Fibroblast of lung (primary cell): ENCODE data around the gene CAMKMT. TPM values are rescaled to one million over a fixed set of nuclear protein-coding genes. Genes with fewer than 3 reads are reported as not detected.
"Not testable (repeated sequence)": the region's sequence is repeated elsewhere in the genome, so short reads cannot be mapped to it uniquely, and the experiment has no call there.

Experiments
- DNase-seq, 2 donors: peaks; one replicate each; pipeline versions ENCODE4 v3.0.0 to v3.0.0-alpha.2; 2010; ENCODE audit warnings: low read depth in 2 of 2
- H2AFZ ChIP-seq: 2 replicates; pipeline ENCODE4 v1.5.1; 2012; ENCODE audit warnings: low read length, control low read depth, inconsistent platforms
- H3K27ac ChIP-seq: 2 replicates; pipeline ENCODE4 v1.5.1; 2011; ENCODE audit warnings: low read length, control low read depth; ENCODE audit not compliant: insufficient read depth
- H3K27me3 ChIP-seq: 2 replicates; pipeline ENCODE4 v1.5.1; 2011; ENCODE audit warnings: mild to moderate bottlenecking, low read length; ENCODE audit not compliant: control insufficient read depth, insufficient read depth
- H3K36me3 ChIP-seq: 2 replicates; pipeline ENCODE4 v1.5.1; 2011; ENCODE audit warnings: low read length; ENCODE audit not compliant: control insufficient read depth, insufficient read depth
- H3K4me1 ChIP-seq: 2 replicates; pipeline ENCODE4 v1.5.1; 2011; ENCODE audit warnings: low read length; ENCODE audit not compliant: control insufficient read depth, insufficient read depth; ENCODE audit errors: extremely low read depth
- H3K4me2 ChIP-seq: 2 replicates; pipeline ENCODE4 v1.5.1; 2011; ENCODE audit warnings: low read length, control low read depth; ENCODE audit not compliant: insufficient read depth; ENCODE audit errors: extremely low read depth
- H3K4me3 ChIP-seq, 4 experiments: fragments of 200-600 bp in 1 of 4; sonication (generic) in 1 of 4; replicated peaks in 1 of 4; 2 replicates each; pipeline ENCODE4 v1.5.1; 2011 to 2016; ENCODE audit warnings: low read length in 4 of 4, low read depth in 3 of 4, mild to moderate bottlenecking in 3 of 4, control low read depth in 2 of 4, inconsistent platforms in 1 of 4, mixed read lengths in 1 of 4; ENCODE audit not compliant: insufficient read depth in 1 of 4; ENCODE audit errors: control extremely low read depth in 1 of 4
- H3K79me2 ChIP-seq: 2 replicates; pipeline ENCODE4 v1.5.1; 2012; ENCODE audit warnings: mild to moderate bottlenecking, low read length, inconsistent platforms; ENCODE audit not compliant: control insufficient read depth, insufficient read depth
- H3K9ac ChIP-seq: 2 replicates; pipeline ENCODE4 v1.5.1; 2011; ENCODE audit warnings: mild to moderate bottlenecking, low read length, control low read depth; ENCODE audit not compliant: insufficient read depth
- H3K9me3 ChIP-seq: 2 replicates; pipeline ENCODE4 v1.5.1; 2012; ENCODE audit warnings: low read depth, low read length; ENCODE audit not compliant: control insufficient read depth, insufficient read depth
- H4K20me1 ChIP-seq: 2 replicates; pipeline ENCODE4 v1.5.1; 2011; ENCODE audit warnings: low read length; ENCODE audit not compliant: control insufficient read depth, insufficient read depth; ENCODE audit errors: extremely low read depth
- EZH2 ChIP-seq: IDR thresholded peaks from 2 replicates; pipeline ENCODE4 v1.5.1; 2012; ENCODE audit warnings: low read length, control low read depth, mild to moderate bottlenecking; ENCODE audit errors: missing control alignments
- polyA plus RNA-seq, 2 donors: library from polyadenylated mRNA; depleted of rRNA in 1 of 2; stranded (reverse) in 1 of 2; unstranded in 1 of 2; fragments of >200 nt; gene quantifications; 2 replicates each; pipeline ENCODE4 v1.2.1, GENCODE V29; 2011 to 2012; ENCODE audit warnings: missing spikeins in 1 of 2
- total RNA-seq: library from RNA; depleted of rRNA; stranded (reverse); fragments of >200 nt; gene quantifications from 2 replicates; pipeline ENCODE4 v1.2.1, GENCODE V29; 2014
- TF ChIP-seq, protein P1 (sequence below), 2 donors: IDR thresholded peaks in 1 of 2; conservative IDR thresholded peaks in 1 of 2; 1 replicate in 1 of 2; 2 replicates in 1 of 2; pipeline ENCODE4 v1.5.1; 2011 to 2012; ENCODE audit warnings: low read length in 2 of 2, control low read depth in 1 of 2, inconsistent platforms in 1 of 2, low read depth in 1 of 2, mild to moderate bottlenecking in 1 of 2

Gene CAMKMT
- total and polyA plus RNA-seq, 2 donors (not counting 1 experiment from before 2014, with no cell fraction given): 7.9 to 11.6 TPM

DNA sequence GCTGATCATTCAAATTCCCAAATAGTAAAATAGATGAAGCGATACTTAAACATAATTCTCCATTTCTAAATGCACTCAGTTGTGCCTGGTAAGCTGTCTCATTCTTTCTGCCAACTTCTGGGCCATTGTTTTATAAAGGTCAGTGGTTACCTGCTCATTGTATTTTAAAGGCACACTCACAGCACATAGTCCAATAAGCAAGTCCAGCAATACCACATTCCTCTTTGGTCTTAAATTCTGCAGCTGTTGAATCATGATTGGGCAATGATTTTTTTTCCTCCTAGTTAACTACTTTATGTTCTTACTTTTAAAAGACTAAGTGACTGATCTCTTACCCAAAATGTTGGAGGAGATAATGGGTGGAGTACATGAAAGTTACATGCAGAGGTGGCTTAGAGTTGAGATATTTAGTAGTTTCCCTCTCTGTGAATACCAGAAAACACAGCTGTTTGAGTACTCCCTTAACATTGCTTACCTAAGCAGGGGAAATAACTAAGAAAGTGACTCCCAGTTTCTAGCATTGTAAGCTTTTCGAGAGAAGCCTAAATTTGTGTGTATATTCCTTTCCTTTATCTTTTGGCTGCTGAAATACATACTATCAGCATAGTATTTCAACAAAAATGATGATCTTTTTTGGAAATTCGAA is 220.7 kb downstream of the CAMKMT start:
- Histone ChIP-seq H4K20me1 (no peaks in the 10 kb centered on the region), H3K4me2 (no peak overlapping the region), H3K9ac (no peak overlapping the region), H3K36me3 (no peaks in the 10 kb centered on the region), H3K27ac (no peak overlapping the region), H3K9me3 (no peaks in the 10 kb centered on the region), H2AFZ (no peak overlapping the region), H3K27me3 (no peaks in the 10 kb centered on the region), H3K4me3 (no peak overlapping the region), H3K4me1 (no peaks in the 10 kb centered on the region), H3K79me2 (no peaks in the 10 kb centered on the region)
- DNase-seq: peak; percentile 45 to 50
- TF ChIP-seq EZH2: no peak
- TF ChIP-seq, protein P1, sequence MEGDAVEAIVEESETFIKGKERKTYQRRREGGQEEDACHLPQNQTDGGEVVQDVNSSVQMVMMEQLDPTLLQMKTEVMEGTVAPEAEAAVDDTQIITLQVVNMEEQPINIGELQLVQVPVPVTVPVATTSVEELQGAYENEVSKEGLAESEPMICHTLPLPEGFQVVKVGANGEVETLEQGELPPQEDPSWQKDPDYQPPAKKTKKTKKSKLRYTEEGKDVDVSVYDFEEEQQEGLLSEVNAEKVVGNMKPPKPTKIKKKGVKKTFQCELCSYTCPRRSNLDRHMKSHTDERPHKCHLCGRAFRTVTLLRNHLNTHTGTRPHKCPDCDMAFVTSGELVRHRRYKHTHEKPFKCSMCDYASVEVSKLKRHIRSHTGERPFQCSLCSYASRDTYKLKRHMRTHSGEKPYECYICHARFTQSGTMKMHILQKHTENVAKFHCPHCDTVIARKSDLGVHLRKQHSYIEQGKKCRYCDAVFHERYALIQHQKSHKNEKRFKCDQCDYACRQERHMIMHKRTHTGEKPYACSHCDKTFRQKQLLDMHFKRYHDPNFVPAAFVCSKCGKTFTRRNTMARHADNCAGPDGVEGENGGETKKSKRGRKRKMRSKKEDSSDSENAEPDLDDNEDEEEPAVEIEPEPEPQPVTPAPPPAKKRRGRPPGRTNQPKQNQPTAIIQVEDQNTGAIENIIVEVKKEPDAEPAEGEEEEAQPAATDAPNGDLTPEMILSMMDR (conservative IDR thresholded peaks at IDR 0.05 in 1 of 2, IDR thresholded peaks at IDR 0.05 in 1 of 2; ENCODE audit: low read depth in 1 of 2, low read length in 2 of 2): no peak

DNA sequence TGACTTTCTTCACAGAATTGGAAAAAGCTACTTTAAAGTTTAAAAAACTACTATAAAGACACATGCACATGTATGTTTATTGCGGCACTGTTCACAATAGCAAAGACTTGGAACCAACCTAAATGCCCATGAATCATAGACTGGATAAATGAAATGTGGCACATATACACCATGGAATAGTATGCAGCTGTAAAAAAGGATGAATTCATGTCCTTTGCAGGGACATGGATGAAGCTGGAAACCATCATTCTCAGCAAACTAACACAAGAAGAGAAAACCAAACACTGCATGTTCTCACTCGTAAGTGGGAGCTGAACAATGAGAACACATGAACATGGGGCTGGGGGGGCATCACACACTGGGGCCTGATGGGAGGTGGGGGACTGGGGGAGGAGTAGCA is 233.9 kb downstream of the CAMKMT start:
- H3K9me3 ChIP-seq, H3K9ac ChIP-seq, H2AFZ ChIP-seq, H3K27me3 ChIP-seq, H3K4me3 ChIP-seq, H4K20me1 ChIP-seq, H3K79me2 ChIP-seq, DNase-seq, H3K36me3 ChIP-seq, H3K4me1 ChIP-seq, H3K4me2 ChIP-seq, H3K27ac ChIP-seq: not testable (repeated sequence)

DNA sequence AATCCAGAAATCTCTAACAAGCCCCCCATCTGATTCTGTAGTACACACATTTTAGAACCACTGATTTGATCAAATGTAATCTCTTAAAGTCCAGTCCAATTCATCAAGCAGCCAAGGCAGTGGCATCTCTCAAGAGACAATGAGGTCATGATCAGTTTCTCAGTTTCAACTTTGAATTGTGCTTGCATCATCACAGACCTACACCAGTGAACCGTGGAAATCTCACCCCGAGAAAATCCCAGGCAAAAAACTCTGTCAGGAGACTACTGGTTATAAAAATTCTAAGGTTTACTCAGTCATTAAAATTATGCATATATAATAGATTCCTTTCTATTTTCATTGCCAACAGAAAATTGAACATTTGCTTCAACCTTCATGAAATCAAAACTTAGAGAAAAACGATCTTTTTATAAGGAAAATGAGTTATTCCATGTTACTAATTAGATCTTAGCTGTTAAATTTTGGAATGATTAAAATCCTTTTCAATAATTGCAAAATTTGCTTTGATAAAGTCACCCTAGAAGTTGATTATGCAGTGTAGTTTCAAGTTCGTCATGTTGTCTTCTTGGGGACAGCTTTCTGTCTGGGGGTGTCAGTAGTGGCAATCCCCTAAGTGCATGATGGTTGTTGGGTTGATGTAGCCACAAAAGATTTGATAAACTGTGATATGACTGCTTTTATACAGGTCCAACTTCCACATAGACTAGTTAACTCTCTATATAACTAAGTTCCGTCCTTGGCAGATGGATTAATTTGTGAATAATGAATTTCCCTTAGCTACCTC is 235.0 kb downstream of the CAMKMT start:
- no peak overlapping the region for H2AFZ ChIP-seq

More for the DNA sequence above, 235.0 kb downstream of the CAMKMT start:
- no peaks in the 10 kb centered on the region for H3K4me1 ChIP-seq
- H3K36me3 ChIP-seq: no peaks in the 10 kb centered on the region
- TF ChIP-seq EZH2: no peak
- TF ChIP-seq, protein P1 (conservative IDR thresholded peaks at IDR 0.05 in 1 of 2, IDR thresholded peaks at IDR 0.05 in 1 of 2; ENCODE audit: low read depth in 1 of 2, low read length in 2 of 2): no peak
- DNase-seq: no peak
- no peak overlapping the region for H3K9ac ChIP-seq
- H3K9me3 ChIP-seq: no peaks in the 10 kb centered on the region
- no peaks in the 10 kb centered on the region for H3K27me3 ChIP-seq
- H3K4me2 ChIP-seq: no peak overlapping the region
- no peak overlapping the region for H3K4me3 ChIP-seq
- H3K79me2 ChIP-seq: no peaks in the 10 kb centered on the region
- H4K20me1 ChIP-seq: no peaks in the 10 kb centered on the region
- no peak overlapping the region for H3K27ac ChIP-seq
